Measurements from ENCODE around the gene EFHD2.

The EFHD2 gene

GRCh38 chr1:15399710-15400109 is 10.0 kb upstream of the EFHD2 start:
- TF ChIP-seq, protein P1, sequence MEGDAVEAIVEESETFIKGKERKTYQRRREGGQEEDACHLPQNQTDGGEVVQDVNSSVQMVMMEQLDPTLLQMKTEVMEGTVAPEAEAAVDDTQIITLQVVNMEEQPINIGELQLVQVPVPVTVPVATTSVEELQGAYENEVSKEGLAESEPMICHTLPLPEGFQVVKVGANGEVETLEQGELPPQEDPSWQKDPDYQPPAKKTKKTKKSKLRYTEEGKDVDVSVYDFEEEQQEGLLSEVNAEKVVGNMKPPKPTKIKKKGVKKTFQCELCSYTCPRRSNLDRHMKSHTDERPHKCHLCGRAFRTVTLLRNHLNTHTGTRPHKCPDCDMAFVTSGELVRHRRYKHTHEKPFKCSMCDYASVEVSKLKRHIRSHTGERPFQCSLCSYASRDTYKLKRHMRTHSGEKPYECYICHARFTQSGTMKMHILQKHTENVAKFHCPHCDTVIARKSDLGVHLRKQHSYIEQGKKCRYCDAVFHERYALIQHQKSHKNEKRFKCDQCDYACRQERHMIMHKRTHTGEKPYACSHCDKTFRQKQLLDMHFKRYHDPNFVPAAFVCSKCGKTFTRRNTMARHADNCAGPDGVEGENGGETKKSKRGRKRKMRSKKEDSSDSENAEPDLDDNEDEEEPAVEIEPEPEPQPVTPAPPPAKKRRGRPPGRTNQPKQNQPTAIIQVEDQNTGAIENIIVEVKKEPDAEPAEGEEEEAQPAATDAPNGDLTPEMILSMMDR (IDR thresholded peaks at IDR 0.05; ENCODE audit: low read depth, low read length, missing control alignments): no peak

GRCh38 chr1:15400627-15401026 is 9.1 kb upstream of the EFHD2 start:
- H3K4me3 ChIP-seq (ENCODE audit: low read depth, low read length): no peak overlapping the region
- no peak for DNase-seq (ENCODE audit: low read depth)
- TF ChIP-seq, protein P1 (IDR thresholded peaks at IDR 0.05; ENCODE audit: low read depth, low read length, missing control alignments): no peak

More at GRCh38 chr1:15399710-15400109, 10.0 kb upstream of the EFHD2 start:
- no peak overlapping the region for H3K4me3 ChIP-seq (ENCODE audit: low read depth, low read length)
- DNase-seq (ENCODE audit: low read depth): no peak

DNA sequence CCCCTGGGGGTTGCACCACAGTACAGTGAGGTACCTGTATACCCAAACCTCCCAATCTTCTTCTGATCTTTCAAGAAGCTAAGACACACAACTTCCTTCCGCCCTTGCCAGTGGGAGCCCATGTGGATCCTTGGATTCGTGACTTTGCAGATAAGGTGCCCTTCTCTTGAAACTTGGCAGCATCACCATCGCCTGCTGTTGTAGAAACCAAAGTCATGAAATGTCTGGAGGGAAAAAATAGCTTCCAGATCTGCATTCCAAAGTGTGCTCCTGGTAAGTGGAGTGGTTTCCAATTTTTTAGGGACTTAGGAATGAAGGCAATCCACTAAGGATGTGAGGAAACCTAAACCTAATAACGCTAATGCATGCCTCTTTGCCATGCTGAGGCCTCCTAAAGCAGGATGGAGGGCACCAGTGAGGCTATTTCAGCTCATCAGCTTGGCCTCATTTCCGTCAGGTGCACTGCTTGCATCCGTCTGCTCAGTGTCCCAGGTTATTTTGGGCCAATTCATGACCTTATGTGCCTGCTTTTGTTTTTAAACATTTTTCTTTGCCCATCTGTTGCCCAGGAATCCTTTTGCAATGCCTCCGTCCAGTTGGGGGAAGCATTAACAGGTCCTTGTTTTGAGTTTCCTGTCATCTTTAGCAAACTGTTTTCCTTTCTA is 8.2 kb upstream of the EFHD2 start:
- TF ChIP-seq, protein P1 (IDR thresholded peaks at IDR 0.05; ENCODE audit: low read depth, low read length, missing control alignments): no peak

GRCh38 chr1:15402809-15403450 is 6.8 kb upstream of the EFHD2 start:
- TF ChIP-seq, protein P1 (IDR thresholded peaks at IDR 0.05; ENCODE audit: low read depth, low read length, missing control alignments): no peak
- H3K4me3 ChIP-seq (ENCODE audit: low read depth, low read length): no peak overlapping the region
- no peak for DNase-seq (ENCODE audit: low read depth)

More for the DNA sequence above, 8.2 kb upstream of the EFHD2 start:
- H3K4me3 ChIP-seq (ENCODE audit: low read depth, low read length): no peak overlapping the region
- DNase-seq (ENCODE audit: low read depth): no peak

GRCh38 chr1:15403962-15404580 is 5.6 kb upstream of the EFHD2 start:
- DNase-seq (ENCODE audit: low read depth): no peak
- no peak overlapping the region for H3K4me3 ChIP-seq (ENCODE audit: low read depth, low read length)
- TF ChIP-seq, protein P1 (IDR thresholded peaks at IDR 0.05; ENCODE audit: low read depth, low read length, missing control alignments): no peak

- no peak for DNase-seq (ENCODE audit: low read depth)
- no peak overlapping the region for H3K4me3 ChIP-seq (ENCODE audit: low read depth, low read length)
- TF ChIP-seq, protein P1 (IDR thresholded peaks at IDR 0.05; ENCODE audit: low read depth, low read length, missing control alignments): no peak
Observed at GRCh38 chr1:15405106-15405850, 4.4 kb upstream of the EFHD2 start.

Measured in GM12864 (cell line).